HepG2 (cell line): Measurements from ENCODE around the gene PANK4. TPM values are rescaled to one million over a fixed set of nuclear protein-coding genes. Genes with fewer than 3 reads are reported as not detected.
A peak's percentile ranks its signal among the peaks of the same experiment; 100 is the strongest.

Experiments
- ATF7-NPFF ChIP-seq: sonication (generic); formaldehyde crosslinking; IDR thresholded peaks from 2 replicates; pipeline ENCODE4 v1.8.1; 2023; ENCODE audit warnings: mild to moderate bottlenecking, low read depth, missing genetic modification reagents, moderate library complexity
- BCL6 ChIP-seq: IDR thresholded peaks from 2 replicates; pipeline ENCODE4 v1.6.1; 2016; ENCODE audit warnings: missing genetic modification reagents, missing compliant biosample characterization
- FOSL2 ChIP-seq: sonication (generic); formaldehyde crosslinking; IDR thresholded peaks from 2 replicates; pipeline ENCODE4 v1.4.0; 2020; ENCODE audit warnings: missing genetic modification reagents
- GFI1 ChIP-seq: sonication (generic); formaldehyde crosslinking; IDR thresholded peaks from 2 replicates; pipeline ENCODE4 v1.5.0; 2020; ENCODE audit warnings: missing genetic modification reagents, mild to moderate bottlenecking, borderline replicate concordance
- IKZF1 ChIP-seq: fragments of 450-650 bp; IDR thresholded peaks from 2 replicates; pipeline ENCODE4 v1.7.1; 2016
- JUNB ChIP-seq: sonication (generic); formaldehyde crosslinking; IDR thresholded peaks from 2 replicates; pipeline ENCODE4 v1.8.0; 2022; ENCODE audit warnings: missing genetic modification reagents, mild to moderate bottlenecking, borderline replicate concordance
- KAT7 ChIP-seq: IDR thresholded peaks from 2 replicates; pipeline ENCODE4 v1.6.1; 2018; ENCODE audit warnings: borderline replicate concordance, missing compliant biosample characterization
- MEF2D ChIP-seq: sonication (generic); formaldehyde crosslinking; IDR thresholded peaks from 2 replicates; pipeline ENCODE4 v1.5.1; 2020; ENCODE audit warnings: mild to moderate bottlenecking, missing genetic modification reagents
- MTA1 ChIP-seq: sonication (generic); formaldehyde crosslinking; IDR thresholded peaks from 2 replicates; pipeline ENCODE4 v1.4.0; 2020; ENCODE audit warnings: missing genetic modification reagents, mild to moderate bottlenecking, borderline replicate concordance
- NFKBIZ ChIP-seq: IDR thresholded peaks from 2 replicates; pipeline ENCODE4 v1.6.1; 2018; ENCODE audit warnings: missing genetic modification reagents, missing compliant biosample characterization
- PITX1 ChIP-seq: sonication (generic); formaldehyde crosslinking; IDR thresholded peaks from 2 replicates; pipeline ENCODE4 v1.5.1; 2020; ENCODE audit warnings: mild to moderate bottlenecking, missing genetic modification reagents
- SETDB1 ChIP-seq: sonication (generic); formaldehyde crosslinking; IDR thresholded peaks from 2 replicates; pipeline ENCODE4 v1.5.1; 2020; ENCODE audit warnings: missing genetic modification reagents, mild to moderate bottlenecking, borderline replicate concordance
- ZBTB42 ChIP-seq: sonication (generic); formaldehyde crosslinking; IDR thresholded peaks from 2 replicates; pipeline ENCODE4 v1.5.0; 2020; ENCODE audit warnings: mild to moderate bottlenecking, missing genetic modification reagents
- ZC3H4 ChIP-seq: sonication (generic); formaldehyde crosslinking; IDR thresholded peaks from 2 replicates; pipeline ENCODE4 v1.4.0; 2020; ENCODE audit warnings: missing genetic modification reagents, borderline replicate concordance
- ZMYM4 ChIP-seq: sonication (generic); formaldehyde crosslinking; IDR thresholded peaks from 2 replicates; pipeline ENCODE4 v1.8.1; 2023; ENCODE audit warnings: mild to moderate bottlenecking, missing genetic modification reagents
- ZNF274 ChIP-seq: sonication (generic); formaldehyde crosslinking; IDR thresholded peaks from 2 replicates; pipeline ENCODE4 v1.5.1; 2020; ENCODE audit warnings: mild to moderate bottlenecking, missing genetic modification reagents
- ZNF451 ChIP-seq: sonication (generic); formaldehyde crosslinking; IDR thresholded peaks from 2 replicates; pipeline ENCODE4 v1.5.0; 2020; ENCODE audit warnings: mild to moderate bottlenecking, missing genetic modification reagents
- ZNF569 ChIP-seq: sonication (generic); formaldehyde crosslinking; IDR thresholded peaks from 2 replicates; pipeline ENCODE4 v1.5.0; 2020; ENCODE audit warnings: mild to moderate bottlenecking, missing genetic modification reagents, moderate library complexity, borderline replicate concordance
- ZNF816 ChIP-seq: sonication (generic); formaldehyde crosslinking; IDR thresholded peaks from 2 replicates; pipeline ENCODE4 v1.8.0; 2022; ENCODE audit warnings: missing genetic modification reagents, mild to moderate bottlenecking, borderline replicate concordance
- polyA plus RNA-seq, 8 experiments: library from polyadenylated mRNA; depleted of rRNA in 3 of 8; stranded (reverse) in 7 of 8; unstranded in 1 of 8; fragments of >200 nt; fragmentation: Illumina TruSeq in 4 of 8; extraction: Trizol in 4 of 8; gene quantifications; 2 replicates each; pipeline versions ENCODE4 v1.2.1 to v1.2.3, GENCODE V29; 2011 to 2016; ENCODE audit warnings: low read depth in 4 of 8, missing spikeins in 1 of 8, mixed read lengths in 1 of 8; ENCODE audit not compliant: insufficient read depth in 1 of 8
- total RNA-seq, 5 experiments: library from RNA; depleted of rRNA; stranded (reverse); fragments of >200 nt; fragmentation: Illumina TruSeq; extraction: Trizol; gene quantifications; 2 replicates each; pipeline ENCODE4 v1.2.3, GENCODE V29; 2016; ENCODE audit warnings: low read depth in 1 of 5
- TF ChIP-seq, protein P1 (sequence below): sonication (generic); formaldehyde crosslinking; IDR thresholded peaks from 2 replicates; pipeline ENCODE4 v1.4.0; 2020; ENCODE audit warnings: missing genetic modification reagents, low read depth, mild to moderate bottlenecking, borderline replicate concordance
- TF ChIP-seq, protein P2 (sequence below): sonication (generic); formaldehyde crosslinking; IDR thresholded peaks from 2 replicates; pipeline ENCODE4 v1.4.0; 2020; ENCODE audit warnings: missing genetic modification reagents, borderline replicate concordance
- TF ChIP-seq, protein P3 (sequence below): sonication (generic); formaldehyde crosslinking; IDR thresholded peaks from 2 replicates; pipeline ENCODE4 v1.5.0; 2020; ENCODE audit warnings: mild to moderate bottlenecking, missing genetic modification reagents
- TF ChIP-seq, protein P4 (sequence below): sonication (generic); formaldehyde crosslinking; IDR thresholded peaks from 2 replicates; pipeline ENCODE4 v1.4.0; 2020; ENCODE audit warnings: missing genetic modification reagents
- TF ChIP-seq, protein P5 (sequence below): sonication (generic); formaldehyde crosslinking; IDR thresholded peaks from 2 replicates; pipeline ENCODE4 v1.8.0; 2022; ENCODE audit warnings: missing genetic modification reagents, mild to moderate bottlenecking, moderate library complexity, borderline replicate concordance

The PANK4 gene
- total and polyA plus RNA-seq, 2 of the 13 experiments (the other 11 are each of a cell fraction or from before 2014, with no cell fraction given): 17.4 to 19.3 TPM

DNA sequence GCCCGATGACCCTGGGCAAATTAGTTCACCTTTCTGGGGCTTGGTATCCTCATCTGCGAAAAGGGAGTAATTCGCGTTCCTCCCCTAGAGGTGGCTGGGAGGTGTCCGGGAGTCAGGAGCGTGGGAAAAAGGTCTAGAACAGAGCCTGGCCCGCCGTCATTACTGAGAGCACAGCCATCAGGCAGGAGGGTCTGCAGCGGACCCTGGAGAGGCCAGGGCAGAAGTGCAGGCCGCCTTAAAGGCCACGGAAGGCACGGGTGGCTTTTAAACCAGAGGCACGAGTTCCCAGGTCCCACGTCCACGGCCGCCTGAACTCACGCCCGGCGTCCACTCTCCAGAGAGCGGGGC, 850 bp downstream of the PANK4 start (continued):
- TF ChIP-seq NFKBIZ (CRISPR knock-in tag) (no peak), KAT7 (no peak), SETDB1 (no peak), ATF7-NPFF (CRISPR knock-in tag) (no peak), MEF2D (CRISPR knock-in tag) (0 out of 2 replicates have a peak, but pooled peaks have one; percentile 27), MTA1 (CRISPR knock-in tag) (no peak), ZMYM4 (CRISPR knock-in tag) (no peak), PITX1 (CRISPR knock-in tag) (0 out of 2 replicates have a peak, but pooled peaks have one; percentile 21), ZNF451 (no peak), ZNF274 (no peak), ZNF816 (CRISPR knock-in tag) (0 out of 2 replicates have a peak, but pooled peaks have one; percentile 21), IKZF1 (no peak), FOSL2 (CRISPR knock-in tag) (no peak), GFI1 (CRISPR knock-in tag) (no peak), JUNB (CRISPR knock-in tag) (no peak), ZC3H4 (CRISPR knock-in tag) (no peak), BCL6 (no peak), ZBTB42 (CRISPR knock-in tag) (peak; percentile 31; the same call in 1 of the 2 replicates), ZNF569 (CRISPR knock-in tag) (no peak)
- TF ChIP-seq, protein P1, sequence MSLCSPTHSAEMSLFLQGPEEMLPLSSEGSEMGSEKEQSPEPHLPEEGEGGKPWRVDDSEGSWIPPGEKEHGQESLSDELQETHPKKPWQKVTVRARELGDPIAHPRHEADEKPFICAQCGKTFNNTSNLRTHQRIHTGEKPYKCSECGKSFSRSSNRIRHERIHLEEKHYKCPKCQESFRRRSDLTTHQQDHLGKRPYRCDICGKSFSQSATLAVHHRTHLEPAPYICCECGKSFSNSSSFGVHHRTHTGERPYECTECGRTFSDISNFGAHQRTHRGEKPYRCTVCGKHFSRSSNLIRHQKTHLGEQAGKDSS (CRISPR knock-in tag): no peak
- TF ChIP-seq, protein P2, sequence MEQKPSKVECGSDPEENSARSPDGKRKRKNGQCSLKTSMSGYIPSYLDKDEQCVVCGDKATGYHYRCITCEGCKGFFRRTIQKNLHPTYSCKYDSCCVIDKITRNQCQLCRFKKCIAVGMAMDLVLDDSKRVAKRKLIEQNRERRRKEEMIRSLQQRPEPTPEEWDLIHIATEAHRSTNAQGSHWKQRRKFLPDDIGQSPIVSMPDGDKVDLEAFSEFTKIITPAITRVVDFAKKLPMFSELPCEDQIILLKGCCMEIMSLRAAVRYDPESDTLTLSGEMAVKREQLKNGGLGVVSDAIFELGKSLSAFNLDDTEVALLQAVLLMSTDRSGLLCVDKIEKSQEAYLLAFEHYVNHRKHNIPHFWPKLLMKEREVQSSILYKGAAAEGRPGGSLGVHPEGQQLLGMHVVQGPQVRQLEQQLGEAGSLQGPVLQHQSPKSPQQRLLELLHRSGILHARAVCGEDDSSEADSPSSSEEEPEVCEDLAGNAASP (CRISPR knock-in tag): no peak
- TF ChIP-seq, protein P3, sequence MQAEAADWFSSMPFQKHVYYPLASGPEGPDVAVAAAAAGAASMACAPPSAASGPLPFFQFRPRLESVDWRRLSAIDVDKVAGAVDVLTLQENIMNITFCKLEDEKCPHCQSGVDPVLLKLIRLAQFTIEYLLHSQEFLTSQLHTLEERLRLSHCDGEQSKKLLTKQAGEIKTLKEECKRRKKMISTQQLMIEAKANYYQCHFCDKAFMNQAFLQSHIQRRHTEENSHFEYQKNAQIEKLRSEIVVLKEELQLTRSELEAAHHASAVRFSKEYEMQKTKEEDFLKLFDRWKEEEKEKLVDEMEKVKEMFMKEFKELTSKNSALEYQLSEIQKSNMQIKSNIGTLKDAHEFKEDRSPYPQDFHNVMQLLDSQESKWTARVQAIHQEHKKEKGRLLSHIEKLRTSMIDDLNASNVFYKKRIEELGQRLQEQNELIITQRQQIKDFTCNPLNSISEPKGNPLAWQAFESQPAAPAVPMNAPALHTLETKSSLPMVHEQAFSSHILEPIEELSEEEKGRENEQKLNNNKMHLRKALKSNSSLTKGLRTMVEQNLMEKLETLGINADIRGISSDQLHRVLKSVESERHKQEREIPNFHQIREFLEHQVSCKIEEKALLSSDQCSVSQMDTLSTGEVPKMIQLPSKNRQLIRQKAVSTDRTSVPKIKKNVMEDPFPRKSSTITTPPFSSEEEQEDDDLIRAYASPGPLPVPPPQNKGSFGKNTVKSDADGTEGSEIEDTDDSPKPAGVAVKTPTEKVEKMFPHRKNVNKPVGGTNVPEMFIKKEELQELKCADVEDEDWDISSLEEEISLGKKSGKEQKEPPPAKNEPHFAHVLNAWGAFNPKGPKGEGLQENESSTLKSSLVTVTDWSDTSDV (CRISPR knock-in tag): no peak
- TF ChIP-seq, protein P4, sequence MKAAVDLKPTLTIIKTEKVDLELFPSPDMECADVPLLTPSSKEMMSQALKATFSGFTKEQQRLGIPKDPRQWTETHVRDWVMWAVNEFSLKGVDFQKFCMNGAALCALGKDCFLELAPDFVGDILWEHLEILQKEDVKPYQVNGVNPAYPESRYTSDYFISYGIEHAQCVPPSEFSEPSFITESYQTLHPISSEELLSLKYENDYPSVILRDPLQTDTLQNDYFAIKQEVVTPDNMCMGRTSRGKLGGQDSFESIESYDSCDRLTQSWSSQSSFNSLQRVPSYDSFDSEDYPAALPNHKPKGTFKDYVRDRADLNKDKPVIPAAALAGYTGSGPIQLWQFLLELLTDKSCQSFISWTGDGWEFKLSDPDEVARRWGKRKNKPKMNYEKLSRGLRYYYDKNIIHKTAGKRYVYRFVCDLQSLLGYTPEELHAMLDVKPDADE (CRISPR knock-in tag): no peak
- TF ChIP-seq, protein P5, sequence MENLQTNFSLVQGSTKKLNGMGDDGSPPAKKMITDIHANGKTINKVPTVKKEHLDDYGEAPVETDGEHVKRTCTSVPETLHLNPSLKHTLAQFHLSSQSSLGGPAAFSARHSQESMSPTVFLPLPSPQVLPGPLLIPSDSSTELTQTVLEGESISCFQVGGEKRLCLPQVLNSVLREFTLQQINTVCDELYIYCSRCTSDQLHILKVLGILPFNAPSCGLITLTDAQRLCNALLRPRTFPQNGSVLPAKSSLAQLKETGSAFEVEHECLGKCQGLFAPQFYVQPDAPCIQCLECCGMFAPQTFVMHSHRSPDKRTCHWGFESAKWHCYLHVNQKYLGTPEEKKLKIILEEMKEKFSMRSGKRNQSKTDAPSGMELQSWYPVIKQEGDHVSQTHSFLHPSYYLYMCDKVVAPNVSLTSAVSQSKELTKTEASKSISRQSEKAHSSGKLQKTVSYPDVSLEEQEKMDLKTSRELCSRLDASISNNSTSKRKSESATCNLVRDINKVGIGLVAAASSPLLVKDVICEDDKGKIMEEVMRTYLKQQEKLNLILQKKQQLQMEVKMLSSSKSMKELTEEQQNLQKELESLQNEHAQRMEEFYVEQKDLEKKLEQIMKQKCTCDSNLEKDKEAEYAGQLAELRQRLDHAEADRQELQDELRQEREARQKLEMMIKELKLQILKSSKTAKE (CRISPR knock-in tag): no peak
